HL-60 (cell line): Measurements from ENCODE around the gene CDR2L.

Experiments
- DNase-seq, 2 experiments: peaks; one replicate each; pipeline ENCODE4 v3.0.0-alpha.2; 2010 to 2020; ENCODE audit warnings: low read depth in 1 of 2, low spot score in 1 of 2
- H3K27ac ChIP-seq: fragments of 250-450 bp; sonication (Bioruptor Pico); replicated peaks from 2 replicates; pipeline ENCODE4 v1.5.1; 2020; ENCODE audit warnings: mild to moderate bottlenecking, moderate library complexity
- H3K27me3 ChIP-seq: fragments of 250-450 bp; sonication (Bioruptor Pico); 2 replicates; pipeline ENCODE4 v1.5.1; 2021; ENCODE audit warnings: mild to moderate bottlenecking, moderate library complexity; ENCODE audit not compliant: insufficient read depth, poor library complexity, severe bottlenecking
- H3K4me3 ChIP-seq: replicated peaks from 2 replicates; pipeline ENCODE4 v1.5.1; 2011; ENCODE audit warnings: mild to moderate bottlenecking, control low read depth, low read length; ENCODE audit not compliant: insufficient read depth
- CTCF ChIP-seq: IDR thresholded peaks from one replicate; pipeline ENCODE4 v1.5.1; 2011; ENCODE audit warnings: low read length, control low read depth, inconsistent platforms; ENCODE audit not compliant: insufficient read depth
- GABPA ChIP-seq: IDR thresholded peaks from 2 replicates; pipeline ENCODE4 v1.6.1; 2012; ENCODE audit warnings: low read depth
- POLR2AphosphoS5 ChIP-seq: IDR thresholded peaks from 2 replicates; pipeline ENCODE4 v1.6.1; 2012; ENCODE audit warnings: low read depth
- REST ChIP-seq: IDR thresholded peaks from 2 replicates; pipeline ENCODE4 v1.6.1; 2012; ENCODE audit warnings: low read depth; ENCODE audit not compliant: insufficient replicate concordance
- SPI1 ChIP-seq: IDR thresholded peaks from 2 replicates; pipeline ENCODE4 v1.6.1; 2012; ENCODE audit warnings: low read depth, mild to moderate bottlenecking, borderline replicate concordance

CDR2L gene

GRCh38 chr17:74972107-74972972 is 15.1 kb upstream of the CDR2L start, which contains the start of gene HID1:
TSS of gene HID1 (minus strand) at chr17:74972759. CDS start at chr17:74972656, 103 bp downstream.
- H3K27me3 ChIP-seq = peaks cover 28% of the 10 kb centered on the region
- TF ChIP-seq GABPA = no peak
- TF ChIP-seq REST = no peak
- no peak for TF ChIP-seq CTCF
- TF ChIP-seq POLR2AphosphoS5 = no peak
- TF ChIP-seq SPI1 = no peak
- no peak within 1 kb of the TSS for H3K27ac ChIP-seq
- H3K4me3 ChIP-seq = peak within 1 kb of the TSS; percentile 49
- peak in 1 of 2 experiments; percentile 20 for DNase-seq

GRCh38 chr17:74972973-74973328 is 14.5 kb upstream of the CDR2L start:
- Histone ChIP-seq H3K27me3 (peaks cover 28% of the 10 kb centered on the region), H3K4me3 (peak overlapping the region; percentile 21), H3K27ac (no peak overlapping the region)
- no peak for TF ChIP-seq CTCF
- no peak for TF ChIP-seq POLR2AphosphoS5
- no peak for TF ChIP-seq SPI1
- no peak for DNase-seq

GRCh38 chr17:74975943-74976342 is 11.5 kb upstream of the CDR2L start:
- Histone ChIP-seq H3K27ac (no peak overlapping the region), H3K4me3 (no peak overlapping the region), H3K27me3 (peaks cover 27% of the 10 kb centered on the region)
- DNase-seq = no peak
- TF ChIP-seq POLR2AphosphoS5 (no peak), GABPA (no peak), REST (no peak), SPI1 (no peak), CTCF (no peak)
